ENCODE measurements around the gene LRRC3B.

LRRC3B gene

DNA sequence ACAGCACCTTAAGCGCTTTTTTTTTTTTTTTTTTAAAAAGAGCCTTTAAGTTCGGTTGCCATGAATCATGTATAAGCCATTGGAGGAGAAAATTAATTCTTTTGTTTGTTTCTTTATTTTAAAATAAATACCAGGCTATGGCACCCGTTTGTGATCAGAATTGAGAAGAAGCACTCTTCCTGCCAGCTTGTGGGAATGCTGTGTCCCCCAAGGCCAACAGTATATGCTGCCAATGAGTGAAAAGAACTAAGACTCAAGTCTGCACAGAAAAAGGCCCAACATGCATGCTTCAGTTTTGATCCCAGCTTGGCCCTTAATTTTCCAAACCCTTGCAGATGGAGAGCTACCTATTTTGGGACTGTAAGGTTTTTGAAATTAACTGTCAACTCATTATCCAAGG lies 90.5 kb downstream of the LRRC3B start:
- no peak for DNase-seq

GRCh38 chr3:26714485-26714884 lies 91.9 kb downstream of the LRRC3B start:
- no peak for DNase-seq

DNA sequence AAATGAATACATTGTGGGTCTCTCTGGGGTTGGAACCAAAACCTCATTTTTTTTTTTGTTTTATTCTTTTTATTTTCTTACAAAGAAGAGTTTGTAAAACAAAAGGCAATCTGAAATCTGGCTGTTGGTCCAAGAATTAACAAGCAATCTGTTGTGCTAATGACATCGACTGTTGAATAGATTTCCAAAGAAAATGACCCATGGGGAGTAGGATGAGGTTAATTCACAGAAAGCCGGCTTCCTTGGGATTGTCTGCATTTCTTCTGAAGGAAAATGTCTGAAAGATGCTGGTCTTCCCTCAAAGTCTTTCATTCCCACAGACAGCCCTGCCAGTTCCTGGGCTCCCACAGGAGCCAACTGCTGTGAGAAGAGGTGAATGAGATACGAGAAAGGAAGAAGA lies 92.9 kb downstream of the LRRC3B start:
- no peak for DNase-seq

- DNase-seq: no peak
Observed at GRCh38 chr3:26718315-26718714, 95.7 kb downstream of the LRRC3B start.

- DNase-seq: no peak
Observed at GRCh38 chr3:26719134-26719533, 96.6 kb downstream of the LRRC3B start.

DNA sequence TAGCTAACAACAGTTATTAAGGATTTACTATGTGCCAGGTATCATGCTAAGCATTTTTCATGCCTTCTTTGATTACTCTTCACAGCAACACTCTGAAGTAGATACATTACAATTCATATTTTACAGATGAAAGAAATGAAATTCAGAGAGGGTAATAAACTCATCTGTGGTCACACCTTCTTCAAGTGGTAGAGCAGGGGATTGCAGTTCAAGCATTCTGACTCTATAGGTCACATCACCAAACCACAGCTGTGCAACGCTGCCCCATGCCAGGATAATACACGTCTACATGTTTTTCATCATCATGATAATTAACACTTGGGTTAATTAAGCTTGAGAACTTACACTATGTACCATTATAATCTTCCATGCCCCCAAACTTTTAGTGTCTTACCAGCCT lies 98.5 kb downstream of the LRRC3B start:
- DNase-seq: no peak

DNA sequence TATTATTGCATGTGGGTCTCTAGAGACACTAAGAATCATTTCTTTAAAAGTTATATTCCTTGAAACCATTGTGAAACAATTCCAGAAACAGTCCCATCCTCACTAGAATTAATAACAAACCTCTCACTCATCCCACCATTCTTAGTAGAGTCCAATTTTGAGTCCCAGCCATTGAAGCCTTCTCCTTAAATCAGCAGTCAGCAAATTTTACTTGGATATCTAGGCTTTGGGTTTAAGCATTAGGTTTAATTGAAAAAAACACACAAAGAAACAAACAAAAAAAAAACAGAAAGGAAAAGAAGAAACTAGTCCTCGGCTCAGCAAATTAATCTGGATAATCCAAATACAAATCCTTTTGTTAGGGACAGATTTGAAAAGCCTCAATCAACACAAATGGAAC lies 109.3 kb downstream of the LRRC3B start:
- DNase-seq: no peak

GRCh38 chr3:26750263-26750662 lies 127.7 kb downstream of the LRRC3B start:
- no peak for DNase-seq

DNA sequence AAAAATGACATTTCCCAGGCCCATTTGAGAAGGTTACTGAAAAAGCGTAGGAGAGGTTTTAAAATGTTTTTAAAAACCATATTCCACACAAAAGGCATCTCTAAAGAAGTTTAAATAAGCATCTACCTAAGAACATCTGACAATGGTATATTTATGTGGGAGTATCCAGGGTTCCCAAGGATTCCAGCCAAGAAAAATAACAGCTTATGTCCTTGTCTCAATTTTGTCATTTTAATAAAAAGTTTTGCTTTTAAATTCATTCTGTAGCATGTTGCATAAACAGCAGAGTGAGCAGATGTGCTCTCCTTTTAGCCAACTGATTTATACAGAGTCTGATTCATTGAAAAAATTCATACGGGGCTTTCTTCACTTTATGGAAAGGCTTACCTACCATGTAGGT lies 129.9 kb downstream of the LRRC3B start:
- no peak for DNase-seq

GRCh38 chr3:26753095-26753494 lies 130.5 kb downstream of the LRRC3B start:
- no peak for DNase-seq

GRCh38 chr3:26757978-26758377 lies 135.4 kb downstream of the LRRC3B start:
- DNase-seq: no peak

All from EL (cell line).